GM18870 (cell line): ENCODE results near the gene FBLN7.

ENCODE experiments used
- ATAC-seq: cut with Tn5 transposase; IDR thresholded peaks from one replicate; pipeline ENCODE4 v1.9.1; 2021; ENCODE audit warnings: moderate library complexity; ENCODE audit not compliant: unreplicated experiment

The FBLN7 gene

GRCh38 chr2:112140899-112141625 lies 2.9 kb downstream of the FBLN7 start:
- ATAC-seq: no peak

- ATAC-seq: no peak
These were observed 3.4 kb downstream of the FBLN7 start for GRCh38 chr2:112141626-112142007.

GRCh38 chr2:112142525-112143078 lies 4.4 kb downstream of the FBLN7 start:
- no peak for ATAC-seq

- ATAC-seq: no peak
These were observed 5.0 kb downstream of the FBLN7 start for GRCh38 chr2:112143150-112143549.

GRCh38 chr2:112144966-112145365 lies 6.8 kb downstream of the FBLN7 start:
- ATAC-seq: no peak

GRCh38 chr2:112147382-112148168 lies 9.4 kb downstream of the FBLN7 start:
- no peak for ATAC-seq

GRCh38 chr2:112148477-112148876 lies 10.3 kb downstream of the FBLN7 start:
- no peak for ATAC-seq

- no peak for ATAC-seq
These were observed 11.0 kb downstream of the FBLN7 start for GRCh38 chr2:112149194-112149593.

GRCh38 chr2:112149866-112150435 lies 11.8 kb downstream of the FBLN7 start:
- ATAC-seq: no peak

- no peak for ATAC-seq
These were observed 12.3 kb downstream of the FBLN7 start for GRCh38 chr2:112150447-112150846.

- no peak for ATAC-seq
These were observed 12.7 kb downstream of the FBLN7 start for GRCh38 chr2:112150851-112151250.

- ATAC-seq: no peak
These were observed 13.1 kb downstream of the FBLN7 start for GRCh38 chr2:112151271-112151670.

GRCh38 chr2:112151701-112152440 lies 13.7 kb downstream of the FBLN7 start:
- no peak for ATAC-seq

- ATAC-seq: no peak
These were observed 14.4 kb downstream of the FBLN7 start for GRCh38 chr2:112152476-112153178.

GRCh38 chr2:112153179-112153490 lies 14.9 kb downstream of the FBLN7 start:
- no peak for ATAC-seq

GRCh38 chr2:112153501-112153900 lies 15.3 kb downstream of the FBLN7 start:
- ATAC-seq: no peak

GRCh38 chr2:112154246-112155117 lies 16.3 kb downstream of the FBLN7 start:
- no peak for ATAC-seq

- no peak for ATAC-seq
These were observed 17.4 kb downstream of the FBLN7 start for GRCh38 chr2:112155331-112156151.
